ENCODE data around the gene CCDC33.

DNA sequence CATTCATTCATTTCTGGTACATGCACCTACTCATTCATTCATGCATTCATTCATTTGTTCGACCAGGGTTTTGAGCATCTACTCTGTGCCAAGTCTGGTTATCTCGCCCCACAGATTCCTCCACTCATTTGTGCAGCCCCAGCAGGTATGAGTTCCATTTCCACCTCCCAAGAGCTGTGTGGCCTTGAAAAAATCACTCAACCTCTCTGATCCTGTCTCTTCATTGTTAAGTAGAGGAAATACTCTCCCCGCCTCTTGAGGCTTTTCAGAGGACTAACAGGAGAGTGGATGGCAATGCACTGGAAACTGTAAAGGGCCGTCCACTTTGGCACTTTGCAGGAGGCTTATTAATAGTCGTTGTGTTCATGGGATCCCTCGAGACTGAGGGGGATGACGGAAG, 69.6 kb downstream of the CCDC33 start:
- TF ChIP-seq, protein P1, sequence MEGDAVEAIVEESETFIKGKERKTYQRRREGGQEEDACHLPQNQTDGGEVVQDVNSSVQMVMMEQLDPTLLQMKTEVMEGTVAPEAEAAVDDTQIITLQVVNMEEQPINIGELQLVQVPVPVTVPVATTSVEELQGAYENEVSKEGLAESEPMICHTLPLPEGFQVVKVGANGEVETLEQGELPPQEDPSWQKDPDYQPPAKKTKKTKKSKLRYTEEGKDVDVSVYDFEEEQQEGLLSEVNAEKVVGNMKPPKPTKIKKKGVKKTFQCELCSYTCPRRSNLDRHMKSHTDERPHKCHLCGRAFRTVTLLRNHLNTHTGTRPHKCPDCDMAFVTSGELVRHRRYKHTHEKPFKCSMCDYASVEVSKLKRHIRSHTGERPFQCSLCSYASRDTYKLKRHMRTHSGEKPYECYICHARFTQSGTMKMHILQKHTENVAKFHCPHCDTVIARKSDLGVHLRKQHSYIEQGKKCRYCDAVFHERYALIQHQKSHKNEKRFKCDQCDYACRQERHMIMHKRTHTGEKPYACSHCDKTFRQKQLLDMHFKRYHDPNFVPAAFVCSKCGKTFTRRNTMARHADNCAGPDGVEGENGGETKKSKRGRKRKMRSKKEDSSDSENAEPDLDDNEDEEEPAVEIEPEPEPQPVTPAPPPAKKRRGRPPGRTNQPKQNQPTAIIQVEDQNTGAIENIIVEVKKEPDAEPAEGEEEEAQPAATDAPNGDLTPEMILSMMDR (IDR thresholded peaks at IDR 0.05; ENCODE audit: extremely low read depth in 1 of 2, insufficient read depth in 1 of 2, low read depth in 1 of 2, low read length in 2 of 2), result no peak
- TF ChIP-seq POLR2A (IDR thresholded peaks at IDR 0.05; ENCODE audit: low read depth, low read length), result no peak
- no peak for TF ChIP-seq FOS (IDR thresholded peaks at IDR 0.05; ENCODE audit: borderline replicate concordance, insufficient read depth, low read length)
- no peak for TF ChIP-seq POLR2AphosphoS5 (IDR thresholded peaks at IDR 0.05; ENCODE audit: insufficient read depth, low read depth, low read length)

Data from endothelial cell of umbilical vein (primary cell).